ENCODE measurements around the gene NACC1. TPM values are rescaled to one million over a fixed set of nuclear protein-coding genes. Genes with fewer than 3 reads are reported as not detected.

NACC1 gene
- total and polyA plus RNA-seq, 2 of the 13 experiments (the other 11 are each of a cell fraction or from before 2014, with no cell fraction given), result 31.8 to 42.3 TPM

GRCh38 chr19:13101590-13102415 lies 16.3 kb upstream of the NACC1 start (continued):
- TF ChIP-seq DMTF1 (CRISPR knock-in tag; IDR thresholded peaks at IDR 0.05), result no peak
- TF ChIP-seq TOPORS (CRISPR knock-in tag; IDR thresholded peaks at IDR 0.05), result no peak
- no peak for TF ChIP-seq ZNF530 (CRISPR knock-in tag; IDR thresholded peaks at IDR 0.05; ENCODE audit: low read depth)

DNA sequence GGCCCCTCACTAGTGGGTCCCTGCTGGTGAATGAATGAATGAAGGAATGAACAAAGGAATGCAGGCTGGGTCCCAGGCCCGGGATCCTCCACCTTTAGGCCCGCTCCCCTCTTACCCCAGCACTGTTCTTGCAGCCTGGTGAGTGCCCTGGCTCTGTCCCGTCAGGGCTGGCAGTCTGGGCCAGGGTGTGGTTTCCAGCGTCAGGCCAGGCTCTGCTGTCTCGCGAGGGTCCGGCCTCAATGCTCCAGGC lies 15.7 kb upstream of the NACC1 start:
- no peaks in the 10 kb centered on the region for H3K9me3 ChIP-seq (ENCODE audit: low read length)
- ChIA-PET POLR2A (interaction anchor here (0.6 to 1.6 kb wide), 3 partner anchors 9 to 61 kb away, joined by 3 to 4 read pairs (median 4); no protein-coding TSS in a partner anchor), CTCF (ENCODE audit: low intra/inter-chr PET ratio, low total read pairs) (no interaction called here)
- peaks cover 20% of the 10 kb centered on the region for H3K4me1 ChIP-seq (ENCODE audit: insufficient read depth, low read length)
- H3K36me3 ChIP-seq (replicated peaks in 1 of 2; ENCODE audit: control insufficient read depth in 1 of 2, insufficient read depth in 2 of 2, low read length in 2 of 2), result peaks cover 0 to 4% of the 10 kb centered on the region in 2 experiments; a peak in 2 of 5 replicates
- H3K4me2 ChIP-seq (ENCODE audit: low read depth, low read length), result peak overlapping the region; percentile 91
- in situ Hi-C loops (cut with HindIII; ENCODE audit: extremely low pct_ligation_motif_present, low pct_unique_long_range_greater_than_20kb) (no loop called here), intact Hi-C loops (cut with micrococcal nuclease; ENCODE audit: unreplicated experiment) (no loop called here)
- peak overlapping the region; percentile 70 for H3K27ac ChIP-seq (ENCODE audit: extremely low read length, insufficient read depth, low read length)
- ATAC-seq (peak; percentile 77), FAIRE-seq (no peak), DNase-seq (ENCODE audit: low spot score) (no peak)
- H3K79me2 ChIP-seq (ENCODE audit: insufficient read depth, low read length), result no peaks in the 10 kb centered on the region
- H3K4me3 ChIP-seq (replicated peaks in 1 of 3; ENCODE audit: insufficient read depth in 1 of 3, low read depth in 2 of 3, low read length in 3 of 3), result peak overlapping the region; percentile 24 to 72 (median 53)
- BruUV-seq (replicated peaks), result no TSS peak
- peak overlapping the region; percentile 61 for H3K9ac ChIP-seq (ENCODE audit: insufficient read depth, low read depth, low read length)
- no peaks in the 10 kb centered on the region for H3K27me3 ChIP-seq (ENCODE audit: control insufficient read depth in 1 of 2, insufficient read depth in 2 of 2, low read length in 2 of 2)
- H4K20me1 ChIP-seq (ENCODE audit: insufficient read depth, low read length), result no peaks in the 10 kb centered on the region; the same call in 1 of the 2 replicates
- H2AFZ ChIP-seq (ENCODE audit: low read length), result no peak overlapping the region
- WGBS (ENCODE audit: low lambda C conversion rate), result 0% methylated on average over 3 of the region's 7 CpGs
- TF ChIP-seq ZNF644 (CRISPR knock-in tag; IDR thresholded peaks at IDR 0.05; ENCODE audit: low read depth) (no peak), ZNF17 (CRISPR knock-in tag; IDR thresholded peaks at IDR 0.05) (no peak), EZH2 (conservative IDR thresholded peaks at IDR 0.05; ENCODE audit: low read depth, low read length) (no peak), ZC3H13 (CRISPR knock-in tag; IDR thresholded peaks at IDR 0.05) (no peak), ELK4 (CRISPR knock-in tag; IDR thresholded peaks at IDR 0.05; ENCODE audit: borderline replicate concordance) (no peak), ATRX (CRISPR knock-in tag; IDR thresholded peaks at IDR 0.05; ENCODE audit: borderline replicate concordance) (no peak), ZNF678 (CRISPR knock-in tag; IDR thresholded peaks at IDR 0.05) (no peak), CREM (IDR thresholded peaks at IDR 0.05) (no peak), CREM (CRISPR knock-in tag; IDR thresholded peaks at IDR 0.05) (no peak), NPAS2 (CRISPR knock-in tag; IDR thresholded peaks at IDR 0.05; ENCODE audit: borderline replicate concordance) (no peak), POLR2A (IDR thresholded peaks at IDR 0.05; ENCODE audit: insufficient read depth in 1 of 2, low read depth in 2 of 2, low read length in 2 of 2) (peak in 1 of 2 experiments; percentile 61; a peak in 2 of 4 replicates), GFI1 (CRISPR knock-in tag; IDR thresholded peaks at IDR 0.05; ENCODE audit: borderline replicate concordance) (0 out of 2 replicates have a peak, but pooled peaks have one; percentile 8), ZBTB7B (CRISPR knock-in tag; IDR thresholded peaks at IDR 0.05) (no peak)
- TF ChIP-seq, protein P1, sequence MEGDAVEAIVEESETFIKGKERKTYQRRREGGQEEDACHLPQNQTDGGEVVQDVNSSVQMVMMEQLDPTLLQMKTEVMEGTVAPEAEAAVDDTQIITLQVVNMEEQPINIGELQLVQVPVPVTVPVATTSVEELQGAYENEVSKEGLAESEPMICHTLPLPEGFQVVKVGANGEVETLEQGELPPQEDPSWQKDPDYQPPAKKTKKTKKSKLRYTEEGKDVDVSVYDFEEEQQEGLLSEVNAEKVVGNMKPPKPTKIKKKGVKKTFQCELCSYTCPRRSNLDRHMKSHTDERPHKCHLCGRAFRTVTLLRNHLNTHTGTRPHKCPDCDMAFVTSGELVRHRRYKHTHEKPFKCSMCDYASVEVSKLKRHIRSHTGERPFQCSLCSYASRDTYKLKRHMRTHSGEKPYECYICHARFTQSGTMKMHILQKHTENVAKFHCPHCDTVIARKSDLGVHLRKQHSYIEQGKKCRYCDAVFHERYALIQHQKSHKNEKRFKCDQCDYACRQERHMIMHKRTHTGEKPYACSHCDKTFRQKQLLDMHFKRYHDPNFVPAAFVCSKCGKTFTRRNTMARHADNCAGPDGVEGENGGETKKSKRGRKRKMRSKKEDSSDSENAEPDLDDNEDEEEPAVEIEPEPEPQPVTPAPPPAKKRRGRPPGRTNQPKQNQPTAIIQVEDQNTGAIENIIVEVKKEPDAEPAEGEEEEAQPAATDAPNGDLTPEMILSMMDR (CRISPR knock-in tag; IDR thresholded peaks at IDR 0.05), result 0 out of 2 replicates have a peak, but pooled peaks have one; percentile 5

Measured in HepG2 (cell line).